Stimulated activated CD4-positive, alpha-beta T cell treated with anti-CD3 and anti-CD28 coated beads, Interleukin-2, amount 100 ng/mL, for 48 hours (primary cell): Measurements from ENCODE around the gene RGS13.
"Not testable (repeated sequence)": the region's sequence is repeated elsewhere in the genome, so short reads cannot be mapped to it uniquely, and the experiment has no call there.

Source experiments
- DNase-seq, 2 donors: peaks; one replicate each; pipeline ENCODE4 v3.0.0-alpha.2; 2020

The RGS13 gene

DNA sequence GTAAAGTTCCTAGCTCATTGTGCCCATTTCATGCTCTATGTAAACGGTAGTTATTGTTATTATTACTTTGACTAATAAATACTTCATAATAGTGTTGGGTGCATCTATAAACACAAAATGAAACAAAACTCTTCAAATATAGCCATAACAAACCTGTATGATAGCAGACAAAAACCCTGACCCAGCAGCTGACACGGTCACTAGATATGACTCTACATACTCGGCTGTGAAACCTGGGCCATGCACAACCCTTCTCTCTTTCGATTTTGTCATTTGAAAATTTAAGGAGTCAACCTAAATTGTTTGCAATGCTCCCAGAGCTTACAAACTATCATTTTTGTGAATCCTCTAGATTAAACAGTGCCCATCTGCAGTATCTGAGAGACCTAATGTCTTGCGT lies 8.0 kb upstream of the RGS13 start:
- no peak for DNase-seq

DNA sequence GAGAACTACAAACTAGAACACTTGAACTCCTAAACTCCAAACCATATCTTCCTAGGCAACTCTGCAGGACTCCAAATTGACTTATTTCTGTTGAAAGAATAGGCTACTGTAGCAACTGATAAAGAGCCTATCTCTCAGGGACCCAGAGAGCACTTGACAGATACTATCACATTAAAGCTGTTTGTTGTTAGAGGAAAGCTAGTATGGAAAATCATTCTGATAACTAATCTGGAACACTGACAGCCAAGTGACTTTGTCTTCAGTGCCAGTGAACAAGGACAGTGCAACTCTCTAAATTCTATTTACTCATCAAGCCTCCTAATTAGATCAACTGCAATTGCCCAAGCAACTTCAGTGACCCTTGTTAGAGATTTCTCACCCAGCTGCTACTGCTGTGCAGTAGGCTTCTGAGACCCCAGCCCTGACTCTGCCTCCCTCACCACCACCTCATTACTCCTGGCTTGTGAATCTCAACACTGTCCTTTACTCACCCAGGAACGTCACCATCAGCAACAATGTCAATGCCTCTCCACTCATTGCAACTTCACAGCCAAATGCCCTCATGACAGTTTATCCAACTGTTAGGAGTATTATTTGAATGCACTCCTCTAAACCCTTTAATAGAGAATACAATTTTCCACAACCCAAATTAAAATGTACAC lies 7.4 kb upstream of the RGS13 start:
- no peak for DNase-seq

DNA sequence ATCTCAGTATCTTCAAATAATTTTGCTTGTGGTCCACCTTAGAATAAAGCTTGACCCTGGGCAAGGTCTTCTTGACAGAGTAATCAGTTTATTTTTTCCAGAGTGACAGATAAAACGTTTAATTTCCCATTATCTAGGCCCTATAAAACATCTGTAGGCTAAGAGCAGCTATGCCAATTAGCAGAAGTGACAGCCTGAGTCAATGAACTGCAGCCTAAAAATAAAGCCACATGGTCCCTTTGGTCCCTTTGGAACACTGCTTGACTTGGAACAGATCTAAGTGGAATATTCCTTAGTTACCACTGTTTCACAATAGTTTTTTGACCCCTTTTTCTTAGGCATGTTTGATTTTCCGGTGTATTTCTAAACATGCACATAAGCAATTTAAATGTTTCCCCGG lies 6.3 kb upstream of the RGS13 start:
- DNase-seq: no peak

DNA sequence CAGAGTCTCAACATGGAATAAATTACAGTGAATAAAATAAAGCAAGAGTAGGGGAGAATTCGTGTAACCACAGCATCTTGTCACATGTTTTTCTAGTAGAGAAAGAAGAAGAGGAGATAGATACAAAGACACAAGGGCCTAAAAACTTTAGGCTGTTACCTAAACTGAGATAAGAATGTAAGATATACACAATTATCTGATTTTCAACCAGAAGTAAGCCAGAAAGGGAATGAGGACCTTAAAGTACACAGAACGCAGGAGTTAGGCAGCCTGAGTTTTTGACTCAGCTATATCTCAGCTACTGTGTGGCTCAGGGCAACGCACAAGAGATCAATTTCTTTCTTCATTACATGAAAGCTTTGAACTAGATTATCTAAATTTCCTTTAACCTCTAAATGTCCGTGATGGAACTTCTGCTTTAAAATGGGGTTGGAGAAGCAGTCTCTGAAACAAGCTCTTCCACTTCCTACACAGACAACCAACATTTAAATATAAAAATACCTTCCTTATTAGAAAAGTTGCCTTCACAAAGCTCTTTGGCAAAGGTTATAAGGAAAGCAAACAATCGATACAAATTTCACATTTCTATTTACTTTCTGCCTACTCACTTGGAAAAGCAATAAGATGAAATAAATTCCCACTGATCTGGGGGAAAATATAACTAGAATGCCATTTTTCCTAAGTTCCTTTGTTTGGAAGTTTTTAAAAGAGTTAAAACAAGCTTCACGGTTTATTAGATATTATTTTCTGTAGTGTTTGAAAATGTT lies 5.2 kb upstream of the RGS13 start:
- DNase-seq: no peak

DNA sequence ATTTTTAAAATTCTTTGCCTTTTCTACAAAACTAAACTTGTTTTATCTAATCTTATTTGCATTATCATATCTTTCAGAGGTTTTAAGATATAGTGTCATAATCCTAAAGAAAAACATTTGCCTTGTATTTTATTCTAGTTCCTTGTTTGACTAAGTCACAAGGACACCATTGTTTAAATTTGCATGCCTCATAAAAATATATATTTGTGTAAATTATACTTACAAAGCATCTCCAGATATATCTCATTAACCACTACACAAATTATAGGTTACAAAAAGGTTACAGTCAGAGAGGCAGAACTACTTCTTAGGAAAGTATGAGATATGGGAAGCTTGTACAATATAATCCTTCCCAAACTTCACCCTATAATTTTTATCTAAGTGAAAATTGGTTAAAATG lies 4.2 kb upstream of the RGS13 start:
- DNase-seq: no peak

DNA sequence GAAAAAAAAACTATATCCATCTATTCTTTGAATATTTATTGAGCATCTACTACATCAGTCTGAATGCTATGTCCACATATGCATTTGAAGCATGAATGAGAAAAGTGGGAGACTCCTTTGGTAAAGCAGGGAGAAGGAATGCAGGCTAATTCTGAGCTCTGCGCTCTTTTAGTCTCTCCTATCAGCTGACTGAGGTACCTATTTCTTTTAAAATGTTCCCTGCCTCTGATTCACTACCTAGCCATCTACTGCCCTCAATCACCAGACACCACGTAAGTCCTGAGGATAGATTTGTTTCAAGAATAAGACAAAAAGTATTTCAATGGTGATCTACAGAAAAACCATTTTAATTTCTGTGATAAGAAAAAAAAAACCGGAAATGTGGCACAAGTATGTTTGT lies 3.8 kb upstream of the RGS13 start:
- no peak for DNase-seq

DNA sequence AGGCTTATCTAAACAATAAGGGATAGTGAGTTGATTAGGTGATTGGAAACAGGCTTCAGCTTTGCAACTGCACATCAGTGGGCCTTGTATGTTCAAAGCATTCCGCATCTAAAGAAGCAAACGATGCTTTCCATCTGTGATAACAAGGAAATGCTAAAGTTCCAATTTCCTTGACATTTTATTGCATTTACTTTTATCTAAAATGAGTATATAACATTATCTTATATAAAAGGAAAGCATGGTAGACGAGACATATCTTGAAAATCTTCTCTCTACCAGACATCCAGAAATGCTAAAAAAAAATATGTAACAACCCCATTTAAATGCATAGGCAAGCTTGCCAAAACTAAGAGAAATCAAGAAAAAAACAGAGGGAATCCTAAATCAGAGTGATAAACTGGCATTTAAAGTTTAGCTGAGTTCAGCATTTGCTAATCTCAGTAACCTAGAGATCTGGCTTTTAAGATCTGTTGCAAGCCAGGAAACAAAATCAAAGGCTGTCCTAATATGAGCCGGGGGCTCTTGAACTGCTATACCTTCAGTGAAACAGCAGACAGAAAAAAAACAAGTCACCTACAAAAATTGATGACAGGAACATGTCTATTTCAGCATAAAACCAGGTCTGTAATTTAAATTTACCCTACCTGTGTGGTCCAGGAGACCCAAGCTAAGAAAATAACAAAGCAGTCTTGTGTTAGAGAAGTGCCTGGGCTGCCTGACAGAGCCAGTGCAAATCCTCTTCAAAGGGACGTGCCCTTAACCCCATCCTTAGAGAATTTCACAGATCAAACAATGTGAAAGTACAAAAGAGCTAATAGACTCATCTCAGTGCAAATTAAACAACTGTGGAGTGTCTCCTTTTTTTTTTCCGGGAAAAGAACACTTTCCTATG lies 3.1 kb upstream of the RGS13 start:
- DNase-seq: no peak

DNA sequence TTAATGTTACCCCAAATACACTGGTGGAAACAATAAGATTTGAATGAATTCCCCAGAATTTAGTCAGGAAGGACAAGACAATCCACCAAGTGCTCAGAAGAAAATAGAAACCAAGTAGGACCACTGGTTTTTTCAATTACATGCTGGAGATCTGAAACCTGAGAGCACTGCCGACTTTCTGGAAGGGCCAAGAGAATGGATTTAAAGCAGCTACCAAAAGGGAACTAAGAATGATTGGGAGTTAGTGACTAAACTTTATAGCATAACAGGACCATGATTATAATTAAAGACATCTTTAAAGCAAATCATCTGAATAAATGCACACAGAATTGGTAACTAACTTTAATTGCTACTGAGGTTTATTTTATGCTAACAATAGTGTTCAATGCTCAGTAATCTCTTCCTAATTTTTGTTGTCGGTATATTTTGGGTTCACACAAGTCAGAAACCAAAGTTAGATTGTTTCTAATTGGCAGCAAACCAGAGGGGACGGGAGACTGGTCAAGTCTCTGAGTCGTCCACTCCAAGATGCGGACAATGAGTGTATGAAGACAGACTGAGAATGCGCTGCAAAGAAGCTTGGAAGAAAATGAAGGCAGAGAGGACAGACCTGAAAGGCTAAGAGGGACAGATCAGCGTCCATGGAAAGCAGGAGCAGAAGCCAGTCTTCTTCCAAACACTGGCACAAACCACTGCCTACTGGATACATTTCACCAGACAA lies 2.3 kb upstream of the RGS13 start:
- DNase-seq: no peak

DNA sequence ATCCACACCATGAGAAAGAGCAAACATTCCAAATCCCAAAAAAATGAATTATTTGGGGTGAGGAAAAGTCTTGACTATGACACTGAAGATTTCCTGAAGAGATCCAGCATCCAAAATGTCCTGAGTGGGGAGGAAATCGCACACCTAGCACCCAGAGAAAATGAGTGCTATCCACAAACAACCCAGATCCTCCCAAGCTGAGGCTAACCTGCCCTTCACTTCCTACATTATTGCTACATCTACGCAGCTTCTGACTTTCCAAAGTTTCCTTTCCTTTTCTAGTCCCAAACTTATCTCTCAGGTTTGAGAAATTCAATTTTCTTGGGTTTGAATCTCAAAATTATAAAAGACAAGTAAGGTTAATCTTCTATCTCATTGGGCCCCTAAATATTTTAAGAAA lies 906 bp upstream of the RGS13 start:
- DNase-seq: no peak

DNA sequence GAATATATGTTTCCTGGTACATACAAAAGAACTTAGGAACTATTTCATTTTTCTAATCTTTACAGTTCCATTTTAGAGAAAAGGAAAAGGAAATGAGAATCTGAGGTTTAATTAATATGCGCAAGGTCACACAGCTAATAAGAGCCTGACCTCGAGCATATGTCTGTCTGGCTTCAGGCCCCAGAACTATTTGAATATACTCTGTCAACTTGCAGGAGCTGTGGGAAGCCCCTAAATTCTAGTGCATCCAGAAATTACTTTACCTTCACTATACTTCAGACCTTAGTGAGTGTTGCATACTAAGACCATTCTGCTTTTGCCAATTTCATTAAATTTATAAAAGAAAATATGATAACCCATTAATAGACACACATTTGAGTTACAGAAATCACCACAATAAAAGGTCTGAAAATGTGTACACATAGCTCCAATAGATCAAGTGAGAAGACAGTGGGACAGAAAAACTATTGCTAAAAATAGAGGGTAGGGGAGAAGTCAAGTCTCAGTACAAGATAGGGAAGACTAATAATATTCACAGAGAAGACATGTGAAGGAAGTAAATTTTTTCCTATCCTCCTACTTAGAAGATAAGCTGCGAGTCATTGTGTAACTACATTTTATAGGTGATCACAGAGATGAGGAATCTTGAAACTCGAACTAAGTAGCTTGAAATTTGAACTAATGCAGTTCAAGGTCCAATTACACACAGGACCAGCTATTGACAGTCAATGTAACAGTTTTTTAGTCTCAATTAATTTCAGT lies 3.8 kb downstream of the RGS13 start:
- DNase-seq: no peak

DNA sequence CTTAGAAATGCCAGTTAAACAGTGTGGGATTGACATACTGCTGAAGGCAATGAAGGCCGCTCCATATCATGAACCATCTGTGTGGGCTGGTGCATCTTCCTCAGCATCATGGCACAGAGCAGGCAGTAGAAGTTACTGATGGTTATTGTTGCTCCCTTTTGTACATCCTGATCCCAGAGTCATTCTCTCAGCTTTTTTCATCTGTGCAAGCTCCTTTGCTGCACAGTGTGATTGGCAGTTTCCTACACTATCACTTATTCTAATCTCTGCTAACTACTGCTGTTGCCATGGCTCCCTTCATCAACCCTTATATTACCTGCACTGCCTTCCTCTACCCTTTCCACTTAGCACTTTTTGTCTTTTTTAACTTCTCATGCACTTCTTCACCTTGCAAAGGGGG lies 16.2 kb downstream of the RGS13 start:
- no peak for DNase-seq

DNA sequence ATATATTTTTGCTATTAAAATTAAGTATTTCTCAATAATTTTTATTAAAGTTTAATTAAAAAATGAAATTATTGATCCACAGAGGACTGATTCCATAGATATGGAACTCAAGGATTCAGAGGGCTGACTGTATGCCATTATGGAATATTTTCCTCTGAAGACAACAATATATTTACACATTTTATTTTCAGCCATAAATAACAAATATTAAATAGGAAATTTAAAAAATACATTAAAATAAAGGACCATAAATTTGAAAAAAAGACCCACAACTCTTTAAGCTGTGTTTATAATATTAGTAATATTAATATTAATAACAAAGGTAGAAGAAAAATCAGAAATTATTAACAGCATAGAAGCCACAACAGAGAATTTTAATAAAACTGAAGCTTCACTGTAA lies 18.2 kb downstream of the RGS13 start:
- DNase-seq: no peak

DNA sequence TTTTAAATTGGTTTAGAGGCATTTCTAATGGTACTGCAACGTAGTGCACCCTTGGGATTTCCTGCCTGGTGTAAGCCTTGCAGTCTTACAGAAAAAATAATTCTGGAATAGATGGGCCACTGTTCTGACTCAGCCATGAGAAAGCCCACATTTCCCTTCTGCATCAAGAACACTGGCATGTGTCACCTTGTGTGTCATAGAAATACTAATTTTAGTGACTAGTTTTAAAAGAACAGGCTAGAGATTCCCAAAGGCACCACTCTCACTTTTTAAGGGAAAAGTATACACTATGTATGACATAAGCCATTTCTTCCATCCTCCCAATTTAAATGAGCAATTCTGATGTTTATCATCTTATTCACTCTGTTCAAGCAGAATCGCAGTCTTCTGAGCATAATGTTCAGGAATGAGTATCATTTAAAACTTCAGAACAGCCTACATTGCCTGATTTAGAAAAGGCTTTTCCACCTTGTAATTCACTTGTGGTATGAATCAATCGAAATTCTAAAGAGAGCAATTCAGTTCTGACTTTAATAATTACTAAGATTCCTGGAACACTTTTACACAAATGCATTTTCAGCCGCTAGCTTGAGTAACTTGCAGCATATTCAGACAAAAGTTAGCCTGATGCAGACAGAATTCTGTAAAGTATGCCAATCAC lies 18.8 kb downstream of the RGS13 start:
- no peak for DNase-seq

DNA sequence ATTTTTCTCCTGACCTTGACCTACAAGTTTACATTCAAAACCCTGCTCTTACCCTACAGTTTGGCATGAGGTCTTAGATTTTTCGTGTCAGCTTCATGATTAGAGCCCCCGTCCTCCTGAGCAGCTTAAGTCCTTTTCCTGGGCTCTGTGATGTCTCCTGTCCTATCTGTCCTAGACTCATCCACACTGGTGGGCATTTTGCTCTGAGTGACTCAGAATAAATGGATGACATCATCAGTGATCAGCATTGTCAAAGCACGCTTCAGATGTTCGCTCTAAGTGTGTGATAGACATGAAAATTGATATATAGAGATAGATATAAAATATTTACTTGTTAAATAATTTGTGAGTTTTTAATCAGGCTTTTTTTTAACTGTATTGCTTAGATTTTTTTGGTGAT lies 21.8 kb downstream of the RGS13 start:
- no peak for DNase-seq

DNA sequence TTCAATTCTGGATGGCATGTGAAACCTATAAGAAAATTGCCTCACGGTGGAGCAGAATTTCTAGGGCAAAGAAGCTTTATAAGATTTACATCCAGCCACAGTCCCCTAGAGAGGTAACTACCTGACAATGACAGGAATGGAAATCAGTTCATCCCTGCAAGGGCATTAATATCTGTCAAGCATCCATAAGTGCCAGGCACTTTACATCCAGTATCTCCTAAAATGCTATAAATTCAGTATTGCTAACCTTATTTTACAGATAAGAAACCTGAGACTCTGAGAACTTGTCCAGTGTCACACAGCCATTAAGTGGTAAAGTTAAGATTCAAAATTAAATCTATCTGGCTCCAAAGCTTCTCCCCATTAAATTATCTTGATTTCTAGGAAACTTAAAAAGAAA lies 22.3 kb downstream of the RGS13 start:
- DNase-seq: no peak

DNA sequence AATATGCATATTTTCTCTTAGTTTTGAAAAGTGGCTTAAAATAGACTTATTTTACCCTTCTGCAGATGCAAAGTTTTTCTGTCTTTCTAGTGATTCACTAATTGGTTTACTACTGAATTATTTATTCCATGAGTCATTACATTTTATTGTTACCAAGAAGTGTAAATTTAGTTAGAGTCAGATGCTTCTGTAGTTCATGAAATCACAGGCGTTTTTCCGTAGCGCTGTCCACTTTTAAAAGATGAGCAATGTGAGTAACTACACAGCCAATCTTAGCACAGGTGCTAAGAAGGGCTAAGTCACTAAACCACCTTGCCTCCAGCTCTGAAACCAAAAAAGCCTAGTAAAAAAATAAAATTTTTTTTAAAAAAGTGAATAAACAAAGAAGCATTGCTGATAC lies 24.7 kb downstream of the RGS13 start:
- DNase-seq: no peak

DNA sequence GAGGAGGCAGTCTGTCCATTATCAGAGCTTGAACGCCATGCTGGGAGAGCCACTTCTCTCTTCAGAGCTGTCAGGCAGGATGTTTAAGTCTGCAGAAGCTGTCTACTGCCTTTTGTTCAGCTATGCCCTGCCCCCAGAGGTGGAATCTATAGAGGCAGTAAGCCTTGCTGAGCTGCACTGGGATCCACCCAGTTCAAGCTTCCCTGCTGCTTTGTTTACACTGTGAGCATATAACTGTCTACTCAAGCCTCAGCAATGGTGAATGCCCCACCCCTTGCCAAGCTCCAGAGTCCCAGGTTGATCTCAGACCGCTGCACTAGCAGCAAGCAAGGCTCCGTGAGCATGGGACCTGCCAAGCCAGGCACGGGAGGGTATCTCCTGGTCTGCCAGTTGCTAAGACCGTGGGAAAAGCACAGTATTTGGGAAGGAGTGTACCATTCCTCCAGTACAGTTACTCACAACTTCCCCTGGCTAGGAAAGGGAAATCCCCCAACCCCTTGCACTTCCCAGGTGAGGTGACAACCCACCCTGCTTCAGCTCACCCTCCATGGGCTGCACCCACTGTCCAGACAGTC lies 32.5 kb downstream of the RGS13 start:
- DNase-seq: no peak

DNA sequence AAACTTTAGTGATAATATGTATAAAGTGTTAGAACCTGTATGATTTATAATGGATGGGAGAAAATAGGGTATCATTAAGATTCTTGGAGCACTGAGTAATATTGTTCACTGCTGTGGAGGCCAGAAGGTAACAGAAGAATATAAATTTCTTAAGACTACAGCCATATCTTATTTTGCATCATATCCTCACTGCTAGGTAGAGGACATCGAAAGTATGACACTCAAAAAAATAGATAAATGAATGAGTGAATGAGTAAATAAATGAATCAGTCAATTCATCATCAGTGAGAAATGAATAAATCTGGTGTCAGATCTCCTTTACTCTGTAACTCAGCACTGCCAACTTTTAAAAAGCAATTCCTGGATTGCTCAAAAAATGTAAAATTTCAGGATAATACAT lies 33.2 kb downstream of the RGS13 start:
- no peak for DNase-seq

DNA sequence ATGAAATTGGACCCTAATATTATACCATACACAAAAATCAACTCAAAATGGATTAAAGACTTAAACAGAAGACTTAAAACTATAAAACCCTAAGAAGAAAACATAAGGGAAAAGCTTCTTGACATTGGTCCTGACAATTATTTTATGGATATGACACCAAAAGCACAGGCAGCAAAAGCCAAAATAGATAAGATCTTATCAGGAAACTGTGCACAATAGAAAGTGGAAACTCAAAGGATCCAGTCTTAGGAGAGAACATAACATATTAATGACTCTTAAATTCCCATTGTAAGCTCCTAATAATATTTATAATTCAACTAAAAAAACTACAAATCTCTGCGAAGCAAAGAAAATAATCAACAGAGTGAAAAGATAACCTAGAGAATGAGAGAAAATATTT lies 39.8 kb downstream of the RGS13 start:
- DNase-seq: no peak

DNA sequence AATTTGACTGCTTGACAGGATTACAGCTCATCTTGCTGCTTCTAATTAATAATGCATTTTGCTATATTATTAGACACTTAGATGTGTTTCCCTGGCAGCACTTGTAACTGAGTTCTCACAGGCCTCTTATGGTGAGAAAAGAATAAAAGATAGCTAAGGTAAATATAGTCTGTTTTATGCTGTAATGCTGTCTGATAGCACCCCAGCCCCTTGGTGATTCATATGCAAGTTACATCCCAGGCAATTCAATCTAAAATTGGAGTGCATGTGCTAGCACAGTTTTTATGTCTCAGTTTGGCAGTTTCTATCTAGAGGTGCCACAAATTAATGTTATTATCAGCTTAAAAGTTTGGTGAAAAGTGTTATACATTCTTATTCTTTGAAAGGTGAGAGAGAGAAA lies 42.2 kb downstream of the RGS13 start:
- no peak for DNase-seq

DNA sequence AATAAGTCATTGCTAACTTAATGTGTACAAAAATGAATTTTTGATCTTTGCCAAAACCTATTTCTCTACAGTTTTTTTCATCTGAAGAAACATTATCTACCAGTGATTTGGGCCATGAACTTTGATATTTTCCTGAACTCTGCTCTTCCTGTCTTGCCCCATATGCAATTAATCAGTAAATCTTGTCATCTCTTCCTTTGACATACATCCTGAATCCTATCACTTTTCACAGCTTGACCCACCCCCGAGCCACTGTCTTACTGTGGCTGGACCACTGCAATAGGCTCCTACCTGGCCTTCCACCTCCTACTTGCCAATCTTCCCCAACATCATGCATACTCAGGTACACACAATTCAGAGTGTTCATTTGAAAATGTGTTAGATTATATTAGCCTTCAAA lies 46.4 kb downstream of the RGS13 start:
- no peak for DNase-seq

DNA sequence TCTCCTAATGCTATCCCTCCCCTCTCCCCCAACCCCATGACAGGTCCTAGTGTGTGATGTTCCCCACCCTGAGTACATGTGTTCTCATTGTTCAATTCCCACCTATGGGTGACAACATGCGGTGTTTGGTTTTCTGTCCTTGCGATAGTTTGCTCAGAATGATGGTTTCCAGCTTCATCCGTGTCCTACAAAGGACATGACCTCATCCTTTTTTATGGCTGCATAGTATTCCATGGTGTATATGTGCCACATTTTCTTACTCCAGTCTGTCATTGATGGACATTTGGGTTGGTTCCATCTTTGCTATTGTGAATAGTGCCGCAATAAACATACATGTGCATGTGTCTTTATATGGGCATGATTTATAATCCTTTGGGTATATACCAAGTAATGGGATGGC lies 47.1 kb downstream of the RGS13 start:
- DNase-seq: not testable (repeated sequence)
